Endothelial cell of umbilical vein (primary cell): Measurements from ENCODE around the gene CARD11. TPM values are rescaled to one million over a fixed set of nuclear protein-coding genes. Genes with fewer than 3 reads are reported as not detected.

Source experiments
- BruUV-seq: library from RNA; stranded (reverse); fragments of 400-500 nt; replicated peaks from 2 replicates; lab custom pipeline; 2021; lab: Mats Ljungman, UMichigan
- CTCF ChIA-PET: fragments of 300-600, 350-600 bp; sonication (Branson Sonifier 250); formaldehyde crosslinking; loops from one replicate; lab custom pipeline; 2021; ENCODE audit warnings: antibody characterized with exemption, inconsistent platforms; lab: Charles Lee
- POLR2A ChIA-PET: fragments of 300-600, 350-600 bp; sonication (Branson Sonifier 250); formaldehyde crosslinking; loops from one replicate; lab custom pipeline; 2021; ENCODE audit warnings: antibody characterized with exemption, inconsistent platforms; lab: Charles Lee
- DNase-seq: peaks from one replicate; pipeline ENCODE4 v3.0.0-alpha.2; 2011; ENCODE audit warnings: low read depth, low spot score
- FAIRE-seq: peaks from 2 replicates; lab custom pipeline; 2011; peaks lifted over from hg19 to GRCh38; lab: Jason Lieb, UNC
- H2AFZ ChIP-seq: 2 replicates; pipeline ENCODE4 v1.6.0; 2012; ENCODE audit warnings: low read depth, low read length, control low read depth, inconsistent platforms
- H3K27ac ChIP-seq: 2 replicates; pipeline ENCODE4 v1.5.1; 2011; ENCODE audit warnings: low read depth, mild to moderate bottlenecking, control low read depth, low read length, moderate library complexity; ENCODE audit not compliant: insufficient read depth
- H3K27me3 ChIP-seq, 2 experiments: 2 replicates each; pipeline versions ENCODE4 v1.6.0 to v1.6.1; 2011; ENCODE audit warnings: low read length in 2 of 2, mixed read lengths in 1 of 2; ENCODE audit not compliant: control insufficient read depth in 2 of 2, insufficient read depth in 2 of 2
- H3K36me3 ChIP-seq, 2 experiments: 2 replicates in 1 of 2; 3 replicates in 1 of 2; pipeline ENCODE4 v1.5.1; 2011; ENCODE audit warnings: low read length in 2 of 2, mild to moderate bottlenecking in 1 of 2, moderate library complexity in 1 of 2; ENCODE audit not compliant: control insufficient read depth in 2 of 2, insufficient read depth in 2 of 2; ENCODE audit errors: extremely low read depth in 1 of 2
- H3K4me1 ChIP-seq: 3 replicates; pipeline ENCODE4 v1.5.1; 2011; ENCODE audit warnings: mild to moderate bottlenecking, low read length; ENCODE audit not compliant: control insufficient read depth, insufficient read depth; ENCODE audit errors: extremely low read depth
- H3K4me2 ChIP-seq: 2 replicates; pipeline ENCODE4 v1.6.1; 2011; ENCODE audit warnings: low read length, control low read depth, mixed read lengths; ENCODE audit not compliant: insufficient read depth
- H3K4me3 ChIP-seq, 3 experiments: fragments of 200-600 bp in 1 of 3; sonication (generic), shearing (Covaris generic) in 1 of 3; replicated peaks in 1 of 3; 2 replicates each; pipeline ENCODE4 v1.5.1; 2011 to 2016; ENCODE audit warnings: control low read depth in 3 of 3, low read length in 3 of 3, mild to moderate bottlenecking in 2 of 3, inconsistent platforms in 1 of 3, low read depth in 1 of 3, moderate library complexity in 1 of 3; ENCODE audit not compliant: insufficient read depth in 1 of 3
- H3K79me2 ChIP-seq: 2 replicates; pipeline ENCODE4 v1.6.0; 2012; ENCODE audit warnings: low read length, inconsistent platforms; ENCODE audit not compliant: control insufficient read depth, insufficient read depth
- H3K9ac ChIP-seq: replicated peaks from 2 replicates; pipeline ENCODE3; 2011; ENCODE audit warnings: low read length, control low read depth; ENCODE audit not compliant: insufficient read depth; ENCODE audit errors: extremely low read depth
- H3K9me1 ChIP-seq: replicated peaks from 3 replicates; pipeline ENCODE4 v1.6.0; 2011; ENCODE audit warnings: mild to moderate bottlenecking, low read length; ENCODE audit not compliant: control insufficient read depth, insufficient read depth; ENCODE audit errors: extremely low read depth
- H3K9me3 ChIP-seq: replicated peaks from 2 replicates; pipeline ENCODE4 v1.5.1; 2012; ENCODE audit warnings: low read length, inconsistent platforms; ENCODE audit not compliant: control insufficient read depth, insufficient read depth
- H4K20me1 ChIP-seq: replicated peaks from 2 replicates; pipeline ENCODE3; 2011; ENCODE audit warnings: mild to moderate bottlenecking, low read length; ENCODE audit not compliant: control insufficient read depth, insufficient read depth; ENCODE audit errors: extremely low read depth
- EZH2 ChIP-seq: IDR thresholded peaks from 2 replicates; pipeline ENCODE4 v1.6.1; 2012; ENCODE audit warnings: borderline replicate concordance, low read depth, mild to moderate bottlenecking, moderate library complexity, low read length, inconsistent platforms; ENCODE audit not compliant: severe bottlenecking
- FOS ChIP-seq: IDR thresholded peaks from 2 replicates; pipeline ENCODE4 v1.6.1; 2011; ENCODE audit warnings: mild to moderate bottlenecking, low read length, moderate library complexity, borderline replicate concordance; ENCODE audit not compliant: insufficient read depth
- MYC ChIP-seq: IDR thresholded peaks from one replicate; pipeline ENCODE4 v1.6.1; 2011; ENCODE audit warnings: mild to moderate bottlenecking, low read depth, low read length
- POLR2A ChIP-seq: IDR thresholded peaks from 2 replicates; pipeline ENCODE4 v1.6.1; 2012; ENCODE audit warnings: low read depth, mild to moderate bottlenecking, control low read depth, low read length
- POLR2AphosphoS5 ChIP-seq: IDR thresholded peaks from 2 replicates; pipeline ENCODE4 v1.6.1; 2012; ENCODE audit warnings: low read depth, mild to moderate bottlenecking, control low read depth, low read length, moderate library complexity; ENCODE audit not compliant: insufficient read depth
- dilution Hi-C: fragments of 300-500 bp; cut with MboI; formaldehyde crosslinking; loops from one replicate; pipeline ENCODE4 v1.15.0; 2019; ENCODE audit warnings: low sequenced_read_pairs; ENCODE audit not compliant: extremely low pct_ligation_motif_present
- intact Hi-C: fragments of 100-400 bp; cut with micrococcal nuclease; formaldehyde crosslinking; loops from one replicate; pipeline ENCODE4 v1.10.0; 2022
- polyA plus RNA-seq, 4 experiments: library from polyadenylated mRNA; depleted of rRNA in 3 of 4; stranded (reverse) in 3 of 4; unstranded in 1 of 4; fragments of >200 nt; gene quantifications; 2 replicates each; pipeline versions ENCODE4 v1.2.1 to v1.2.3, GENCODE V29; 2011 to 2012; ENCODE audit warnings: missing spikeins in 1 of 4
- total RNA-seq: library from RNA; stranded (reverse); gene quantifications from 2 replicates; pipeline ENCODE4 v1.2.3, GENCODE V29; 2021
- TF ChIP-seq, protein P1 (sequence below), 2 donors: IDR thresholded peaks; 1 replicate in 1 of 2; 2 replicates in 1 of 2; pipeline ENCODE4 v1.5.1; 2011; ENCODE audit warnings: low read length in 2 of 2, mild to moderate bottlenecking in 2 of 2, moderate library complexity in 2 of 2, control low read depth in 1 of 2, inconsistent platforms in 1 of 2, low read depth in 1 of 2; ENCODE audit not compliant: insufficient read depth in 1 of 2; ENCODE audit errors: extremely low read depth in 1 of 2
- TF ChIP-seq, protein P2 (sequence below): IDR thresholded peaks from 2 replicates; pipeline ENCODE4 v1.6.1; 2011; ENCODE audit not compliant: insufficient read depth, insufficient read length

Gene CARD11
- total and polyA plus RNA-seq, 2 donors (not counting 3 experiments of a cell fraction or from before 2014, with no cell fraction given), result 20.4 to 41.8 TPM

DNA sequence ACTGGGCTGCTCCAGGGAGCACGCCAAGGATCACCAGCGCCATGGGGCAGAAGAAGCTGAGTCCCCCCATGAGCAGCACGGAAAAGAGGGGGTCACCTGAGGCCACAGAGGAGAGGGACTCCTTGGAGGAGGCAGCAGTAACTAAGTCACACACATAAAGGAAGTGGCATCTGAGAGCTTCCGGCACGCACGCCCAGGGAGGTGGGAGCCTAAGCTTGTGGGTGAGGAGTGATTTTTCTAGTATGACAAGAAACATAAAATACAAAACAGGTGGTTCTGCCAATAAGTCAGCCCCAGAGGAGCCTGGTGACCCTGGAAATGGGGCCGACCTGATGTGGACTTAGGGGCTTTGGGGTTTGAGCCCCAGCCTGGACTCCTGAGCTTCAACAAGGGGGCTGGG lies 60.8 kb downstream of the CARD11 start:
- no TSS peak for BruUV-seq
- no peak overlapping the region for H3K4me2 ChIP-seq
- H3K27me3 ChIP-seq, result no peaks in the 10 kb centered on the region
- no peaks in the 10 kb centered on the region for H3K9me3 ChIP-seq
- no peaks in the 10 kb centered on the region for H3K9me1 ChIP-seq
- H4K20me1 ChIP-seq, result no peaks in the 10 kb centered on the region
- no peak overlapping the region for H3K9ac ChIP-seq
- no peaks in the 10 kb centered on the region for H3K4me1 ChIP-seq
- CTCF ChIA-PET, result no interaction called here
- no peaks in the 10 kb centered on the region for H3K79me2 ChIP-seq
- no peak overlapping the region for H3K4me3 ChIP-seq
- no peaks in the 10 kb centered on the region for H3K36me3 ChIP-seq
- POLR2A ChIA-PET, result no interaction called here
- dilution Hi-C loops (no loop called here), intact Hi-C loops (no loop called here)
- TF ChIP-seq POLR2AphosphoS5 (no peak), FOS (no peak), POLR2A (no peak), MYC (no peak), EZH2 (no peak)
- TF ChIP-seq, protein P1, sequence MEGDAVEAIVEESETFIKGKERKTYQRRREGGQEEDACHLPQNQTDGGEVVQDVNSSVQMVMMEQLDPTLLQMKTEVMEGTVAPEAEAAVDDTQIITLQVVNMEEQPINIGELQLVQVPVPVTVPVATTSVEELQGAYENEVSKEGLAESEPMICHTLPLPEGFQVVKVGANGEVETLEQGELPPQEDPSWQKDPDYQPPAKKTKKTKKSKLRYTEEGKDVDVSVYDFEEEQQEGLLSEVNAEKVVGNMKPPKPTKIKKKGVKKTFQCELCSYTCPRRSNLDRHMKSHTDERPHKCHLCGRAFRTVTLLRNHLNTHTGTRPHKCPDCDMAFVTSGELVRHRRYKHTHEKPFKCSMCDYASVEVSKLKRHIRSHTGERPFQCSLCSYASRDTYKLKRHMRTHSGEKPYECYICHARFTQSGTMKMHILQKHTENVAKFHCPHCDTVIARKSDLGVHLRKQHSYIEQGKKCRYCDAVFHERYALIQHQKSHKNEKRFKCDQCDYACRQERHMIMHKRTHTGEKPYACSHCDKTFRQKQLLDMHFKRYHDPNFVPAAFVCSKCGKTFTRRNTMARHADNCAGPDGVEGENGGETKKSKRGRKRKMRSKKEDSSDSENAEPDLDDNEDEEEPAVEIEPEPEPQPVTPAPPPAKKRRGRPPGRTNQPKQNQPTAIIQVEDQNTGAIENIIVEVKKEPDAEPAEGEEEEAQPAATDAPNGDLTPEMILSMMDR (IDR thresholded peaks at IDR 0.05; ENCODE audit: extremely low read depth in 1 of 2, insufficient read depth in 1 of 2, low read depth in 1 of 2, low read length in 2 of 2), result no peak
- TF ChIP-seq, protein P2, sequence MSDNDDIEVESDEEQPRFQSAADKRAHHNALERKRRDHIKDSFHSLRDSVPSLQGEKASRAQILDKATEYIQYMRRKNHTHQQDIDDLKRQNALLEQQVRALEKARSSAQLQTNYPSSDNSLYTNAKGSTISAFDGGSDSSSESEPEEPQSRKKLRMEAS, result no peak
- H2AFZ ChIP-seq, result no peak overlapping the region
- DNase-seq (no peak), FAIRE-seq (no peak)
- H3K27ac ChIP-seq, result no peak overlapping the region
